GM21786 (cell line): Measurements from ENCODE around the gene PRIMA1.

Source experiments
- ATAC-seq: cut with Tn5 transposase; IDR thresholded peaks from one replicate; pipeline ENCODE4 v1.9.1; 2021; ENCODE audit not compliant: unreplicated experiment

Gene PRIMA1

DNA sequence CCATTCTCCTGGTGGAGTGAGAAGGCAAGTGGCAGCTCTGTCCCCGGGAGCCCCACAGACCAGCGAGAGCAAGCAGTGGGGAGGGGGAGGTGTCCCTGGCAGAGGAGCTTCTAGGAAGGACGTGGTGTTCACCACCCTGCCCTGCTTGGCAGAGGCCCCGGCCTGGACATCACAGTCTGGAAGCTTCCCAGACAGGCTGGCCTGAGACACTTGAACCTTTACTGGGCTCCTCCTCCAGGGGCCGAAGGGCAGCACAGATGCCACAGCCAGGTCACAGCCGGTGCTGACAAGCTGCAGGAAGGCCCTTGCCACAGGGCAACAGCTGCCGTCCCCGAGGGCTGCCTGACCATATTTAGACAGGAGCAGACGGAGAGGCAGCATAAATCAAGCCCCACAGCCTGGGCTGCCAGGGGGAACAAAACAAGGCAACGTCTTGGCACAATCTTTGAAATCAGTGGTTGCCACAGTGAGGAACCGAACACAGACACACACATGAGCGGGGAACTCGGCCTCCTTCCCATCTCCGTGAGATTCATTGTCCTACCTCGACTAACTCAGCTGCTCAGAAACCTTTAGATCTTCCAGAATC is 28.5 kb downstream of the PRIMA1 start:
- no peak for ATAC-seq

DNA sequence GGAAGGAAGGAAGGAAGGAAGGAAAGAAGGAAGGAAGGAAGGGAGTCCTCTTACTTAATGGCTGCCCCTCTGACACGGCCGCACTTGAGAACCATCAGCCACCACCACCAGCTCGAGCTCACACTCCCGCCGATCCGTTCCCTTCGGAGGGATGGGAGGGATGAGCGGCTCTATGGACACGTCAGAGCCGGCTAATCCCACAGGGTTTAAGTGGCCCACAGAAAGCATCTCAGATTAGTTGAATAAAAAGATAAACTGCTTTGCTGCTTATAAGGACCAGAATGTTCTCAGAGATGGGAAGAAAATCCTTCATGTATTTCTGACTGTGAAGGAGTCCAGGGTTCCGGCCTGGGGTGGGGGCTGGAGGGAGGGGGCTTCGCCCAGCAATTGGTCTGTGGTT is 31.1 kb downstream of the PRIMA1 start:
- ATAC-seq: no peak

- ATAC-seq: no peak
These were observed 34.6 kb downstream of the PRIMA1 start for GRCh38 chr14:93753647-93754046.

DNA sequence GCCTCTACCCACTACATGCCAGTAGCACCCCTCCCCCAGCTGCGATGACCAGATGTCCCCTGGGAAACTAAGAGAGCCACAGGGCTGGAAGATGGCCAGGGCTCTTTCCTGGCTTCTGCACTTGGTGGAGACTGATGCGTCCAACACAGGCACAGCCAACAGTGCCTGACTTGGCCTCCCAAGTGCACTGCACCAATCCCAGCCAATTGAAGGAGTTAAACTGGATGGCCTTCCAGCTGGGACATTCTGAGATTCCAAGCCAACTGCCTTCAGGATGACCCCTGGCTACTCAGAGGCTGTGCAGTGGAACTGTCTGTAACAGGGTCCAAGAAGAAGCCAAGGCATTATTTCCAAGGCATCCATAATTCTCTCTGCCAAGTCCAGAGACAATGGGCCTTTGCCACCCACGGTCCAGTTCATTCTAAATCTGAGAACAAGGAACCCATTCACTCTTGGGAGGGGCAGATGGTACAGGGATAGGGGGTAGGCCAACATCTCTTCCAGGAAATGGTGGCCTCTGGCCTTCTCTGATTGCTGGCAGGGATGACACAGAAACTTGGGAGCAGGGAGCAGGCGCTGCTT is 35.2 kb downstream of the PRIMA1 start:
- no peak for ATAC-seq

DNA sequence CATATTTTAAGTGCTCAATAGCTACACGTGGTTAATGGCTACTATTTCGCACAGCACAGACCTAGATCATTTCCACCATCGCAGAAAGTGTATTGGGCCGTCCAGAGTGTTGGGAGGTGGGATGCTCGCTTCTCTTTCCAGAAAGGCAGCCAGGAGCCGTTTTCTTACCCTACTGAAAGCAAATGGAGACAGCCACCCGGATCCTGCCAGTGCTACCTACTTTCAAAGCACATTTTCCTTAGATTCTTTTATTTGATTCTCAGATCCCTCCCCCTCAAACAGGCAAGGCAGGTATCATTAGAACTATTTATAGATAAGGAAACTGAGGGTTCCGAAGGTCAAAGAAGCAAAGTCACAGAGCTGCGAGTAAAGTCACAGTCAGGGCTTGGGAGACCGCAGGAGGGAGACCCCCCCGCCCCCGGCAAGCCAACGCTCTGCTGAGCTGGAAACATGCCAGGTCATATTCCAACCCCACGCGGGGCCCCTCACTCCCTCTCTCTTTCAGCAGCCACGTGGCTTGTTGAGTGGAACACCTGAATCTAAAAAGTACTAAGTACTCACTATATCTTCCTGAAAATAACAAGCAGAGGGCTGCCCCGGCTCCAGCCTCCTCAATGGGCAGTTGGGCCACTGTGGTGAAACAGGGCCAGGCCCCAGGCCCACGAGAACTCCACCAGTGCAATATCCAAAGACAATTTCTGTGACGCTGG is 36.2 kb downstream of the PRIMA1 start:
- ATAC-seq: no peak

DNA sequence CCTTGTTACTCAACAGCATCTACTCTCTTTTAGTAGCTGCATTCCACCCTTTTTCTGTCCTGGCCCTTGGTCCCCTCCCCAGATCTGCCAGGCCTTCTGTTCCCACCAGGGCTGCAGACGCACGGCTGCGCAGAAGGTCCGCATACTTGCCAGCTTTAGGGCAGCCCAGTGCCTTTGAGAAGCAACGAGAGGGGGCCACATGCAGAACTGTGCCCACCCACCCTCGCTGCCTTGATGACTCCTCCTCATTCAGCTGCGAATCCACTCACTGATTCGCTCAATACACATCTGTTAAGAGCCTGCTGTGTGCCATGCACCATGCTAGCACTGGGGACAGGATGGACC is 39.2 kb downstream of the PRIMA1 start:
- ATAC-seq: no peak

DNA sequence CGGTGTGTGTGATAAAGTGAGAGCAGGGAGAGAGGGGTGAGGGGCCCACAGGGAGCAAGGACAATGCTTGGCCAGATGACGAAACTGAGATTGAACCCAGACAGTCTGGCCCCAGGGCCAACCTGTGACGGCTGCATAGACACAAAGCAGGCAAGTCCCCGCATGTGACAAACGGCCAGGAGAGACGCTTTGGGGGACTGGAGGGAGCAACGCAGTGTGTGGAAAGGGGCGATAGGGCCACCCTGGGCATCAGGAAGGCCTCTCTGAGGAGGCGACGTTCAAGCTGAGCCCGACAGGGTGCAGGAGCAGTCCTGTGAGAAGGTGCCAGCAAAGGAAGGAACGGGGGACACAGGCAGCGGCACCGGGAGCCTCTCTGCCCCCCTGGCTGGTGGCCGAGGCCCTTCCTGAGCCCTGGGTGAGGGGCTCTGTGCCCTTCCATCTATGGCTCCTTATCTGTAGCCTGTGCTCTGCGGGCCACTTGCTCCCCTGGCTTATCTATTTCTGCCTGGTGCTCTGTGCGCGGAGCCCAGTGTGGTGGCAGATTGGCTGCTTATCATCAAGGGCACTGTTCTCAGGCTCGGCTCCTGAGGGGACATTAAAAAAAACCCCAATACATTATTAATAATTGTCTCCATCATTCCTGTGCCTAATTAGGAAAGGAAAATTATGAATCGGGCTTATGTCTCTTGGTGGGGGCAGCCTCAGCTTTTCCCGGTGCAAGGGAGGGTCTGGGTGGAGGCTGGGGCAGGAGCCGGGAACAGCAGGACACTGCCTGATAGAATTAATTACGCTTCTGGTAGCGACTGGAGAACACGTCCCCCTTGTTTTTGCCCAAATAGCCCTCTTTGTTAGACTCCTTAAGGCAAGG is 39.8 kb downstream of the PRIMA1 start:
- no peak for ATAC-seq

DNA sequence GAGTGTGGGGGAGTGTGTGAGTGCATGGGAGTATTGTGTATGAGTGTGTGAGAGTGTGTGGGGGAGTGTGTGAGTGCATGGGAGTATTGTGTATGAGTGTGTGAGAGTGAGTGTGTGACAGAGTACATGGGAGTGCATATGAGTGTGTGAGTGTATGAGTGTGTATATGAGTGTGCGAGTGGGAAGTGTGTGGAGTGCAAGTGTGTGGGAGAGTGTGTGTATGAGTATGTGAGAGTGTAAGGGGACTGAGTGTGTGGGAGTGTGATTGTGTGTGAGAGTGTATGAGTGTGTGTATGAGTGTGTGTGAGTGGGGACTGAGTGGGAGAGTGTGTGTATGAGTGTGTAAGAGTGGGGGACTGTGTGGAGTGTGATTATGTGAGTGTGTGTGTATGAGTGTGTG is 40.7 kb downstream of the PRIMA1 start:
- no peak for ATAC-seq

- ATAC-seq: no peak
These were observed 41.2 kb downstream of the PRIMA1 start for GRCh38 chr14:93747102-93747501.

GRCh38 chr14:93745603-93746273 is 42.5 kb downstream of the PRIMA1 start:
- no peak for ATAC-seq

GRCh38 chr14:93744876-93745275 is 43.4 kb downstream of the PRIMA1 start:
- no peak for ATAC-seq

DNA sequence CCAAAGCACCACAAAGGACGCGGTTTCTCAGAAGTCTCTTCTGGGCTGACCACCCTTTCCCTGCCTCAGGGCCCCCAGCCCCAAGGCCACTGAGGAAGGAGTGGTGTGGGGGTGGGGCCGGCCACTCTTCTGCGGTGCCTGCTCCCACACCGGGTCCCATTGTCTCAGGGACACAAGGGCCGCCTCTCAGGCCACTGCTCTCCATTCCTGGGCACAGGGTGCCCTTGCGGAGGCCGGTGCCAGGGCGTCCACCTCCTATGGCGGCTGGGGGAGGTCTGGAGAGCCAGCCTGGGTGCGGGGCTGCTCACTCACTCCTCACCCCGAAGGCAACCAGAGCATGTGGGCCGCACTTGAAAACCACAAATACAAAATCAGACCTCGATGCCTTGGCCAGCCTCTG is 44.1 kb downstream of the PRIMA1 start:
- no peak for ATAC-seq

DNA sequence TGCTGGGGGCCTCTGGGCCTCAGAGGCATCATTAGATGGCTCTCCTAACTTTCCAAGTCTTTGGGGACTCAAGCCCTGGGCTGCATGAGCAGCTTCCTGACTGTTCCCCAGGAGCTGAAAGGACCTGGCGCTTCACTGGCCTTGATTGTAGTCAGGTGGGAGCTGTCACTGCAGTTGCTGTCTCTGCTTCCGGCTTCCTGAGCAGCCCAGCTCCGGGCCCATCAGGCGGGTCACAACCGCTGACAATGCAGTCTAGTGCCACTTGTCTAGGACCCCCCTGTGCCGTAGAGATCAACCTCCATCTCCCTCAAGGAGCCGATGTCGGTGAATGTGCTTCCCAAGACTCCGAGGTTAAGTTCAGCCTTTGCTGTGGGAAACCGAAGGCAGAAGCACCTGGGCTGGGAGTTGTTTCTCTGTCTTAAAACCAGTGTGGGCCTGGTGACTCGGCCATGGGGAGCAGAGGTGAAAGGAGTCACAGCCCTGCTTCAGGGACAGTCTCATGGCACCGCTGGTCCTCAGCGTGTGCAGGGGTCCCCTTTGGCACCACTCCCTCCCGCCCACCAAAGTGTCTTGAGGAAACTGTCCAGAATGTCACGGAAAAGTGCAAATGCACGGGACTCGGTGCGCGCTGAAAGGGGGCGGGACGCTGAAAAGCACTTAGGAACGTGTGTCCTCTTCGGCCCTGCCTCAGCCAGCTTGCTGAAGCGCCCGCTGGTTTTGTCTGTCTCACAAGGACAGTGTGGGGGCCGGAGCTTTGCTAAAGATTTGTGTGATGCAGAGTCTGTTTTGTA is 44.8 kb downstream of the PRIMA1 start:
- ATAC-seq: no peak

GRCh38 chr14:93742761-93743160 is 45.5 kb downstream of the PRIMA1 start:
- no peak for ATAC-seq

GRCh38 chr14:93741556-93742230 is 46.6 kb downstream of the PRIMA1 start:
- no peak for ATAC-seq

DNA sequence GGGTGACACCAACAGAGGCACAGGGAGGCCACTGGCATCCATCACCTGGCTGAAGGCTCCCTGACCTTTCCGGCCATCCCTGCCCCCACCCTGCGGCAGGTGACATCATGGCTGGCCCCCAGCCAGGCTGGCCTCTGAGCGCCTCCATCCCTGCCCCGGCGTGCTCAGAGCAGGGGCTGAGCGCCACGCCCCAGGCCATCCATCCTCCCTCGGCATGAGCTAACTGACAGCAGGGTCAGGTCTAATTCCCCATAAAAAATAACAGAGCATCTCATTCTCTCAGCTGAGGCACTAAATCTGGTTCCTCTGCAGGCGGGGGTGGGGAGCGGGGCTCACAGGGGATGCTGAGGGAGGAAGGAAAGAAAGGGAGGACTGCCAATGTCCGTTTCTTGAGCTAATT is 50.7 kb downstream of the PRIMA1 start:
- no peak for ATAC-seq

GRCh38 chr14:93736378-93737014 is 51.8 kb downstream of the PRIMA1 start:
- no peak for ATAC-seq

DNA sequence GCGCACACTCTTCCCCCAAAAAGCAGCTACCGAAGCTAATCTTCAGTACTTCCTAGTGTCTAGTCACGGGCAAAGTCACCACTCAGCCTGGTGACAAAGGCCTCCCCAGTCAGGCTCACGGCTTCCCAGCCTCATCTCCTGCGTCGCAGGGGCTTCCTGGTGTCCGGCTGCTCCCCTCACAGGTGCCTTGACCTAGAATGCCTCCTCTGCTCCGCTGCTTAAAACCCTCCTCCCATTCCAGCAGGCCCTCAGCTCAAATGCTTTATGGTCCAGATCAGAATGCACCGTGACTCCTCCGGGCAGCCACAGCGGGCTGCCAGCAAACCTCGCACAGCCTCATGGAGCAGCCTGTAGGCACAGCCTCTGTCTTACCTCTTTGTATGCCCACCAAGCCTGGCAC is 53.1 kb downstream of the PRIMA1 start:
- no peak for ATAC-seq

DNA sequence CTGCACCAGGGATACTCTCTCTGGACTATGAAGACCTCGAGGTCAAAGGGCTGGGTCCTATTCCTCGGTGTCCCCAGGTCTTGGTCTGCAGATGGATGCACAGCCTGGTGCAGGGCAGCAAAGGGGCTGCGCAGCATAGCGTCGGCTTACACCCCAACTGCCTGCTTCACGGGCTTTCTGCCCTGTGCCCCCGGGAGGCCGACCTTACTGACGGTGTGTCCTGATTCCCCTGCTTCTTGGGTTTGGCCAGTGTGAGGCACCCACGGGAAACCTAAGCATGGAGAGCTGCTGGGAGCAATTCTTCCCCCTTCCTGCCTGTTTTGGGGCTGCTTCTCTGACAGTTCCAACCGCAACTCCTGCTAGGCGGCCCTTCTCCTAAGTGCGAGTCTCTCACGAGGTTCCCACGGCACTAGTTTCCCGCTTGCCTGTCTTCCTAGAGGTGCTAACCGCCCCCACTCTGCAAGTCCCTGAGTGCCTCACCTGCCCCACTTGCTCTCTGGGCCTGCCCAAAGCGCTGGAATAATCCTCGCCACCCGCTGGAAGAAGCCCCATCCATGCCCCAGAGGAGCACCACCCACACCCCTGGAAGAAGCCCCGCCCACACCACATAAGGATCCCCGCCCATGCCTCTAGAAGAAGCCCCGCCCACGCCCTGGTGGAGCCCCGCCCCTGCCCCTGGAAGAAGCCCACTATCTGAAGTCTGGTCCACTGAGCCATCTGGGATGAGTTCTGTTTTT is 54.0 kb downstream of the PRIMA1 start:
- no peak for ATAC-seq
